Activated CD4-positive, alpha-beta T cell treated with anti-CD3 and anti-CD28 coated beads, Interleukin-10, Interleukin-2, amounts not matched to agents 100 ng/mL and 50 ng/mL, durations not matched to agents 16 hours and 8 hours (primary cell): ENCODE data around the gene RADX.
"Not testable (repeated sequence)": the region's sequence is repeated elsewhere in the genome, so short reads cannot be mapped to it uniquely, and the experiment has no call there.

ENCODE experiments used
- DNase-seq: peaks from one replicate; pipeline ENCODE4 v3.0.0-alpha.2; 2020

Gene RADX, protein sequence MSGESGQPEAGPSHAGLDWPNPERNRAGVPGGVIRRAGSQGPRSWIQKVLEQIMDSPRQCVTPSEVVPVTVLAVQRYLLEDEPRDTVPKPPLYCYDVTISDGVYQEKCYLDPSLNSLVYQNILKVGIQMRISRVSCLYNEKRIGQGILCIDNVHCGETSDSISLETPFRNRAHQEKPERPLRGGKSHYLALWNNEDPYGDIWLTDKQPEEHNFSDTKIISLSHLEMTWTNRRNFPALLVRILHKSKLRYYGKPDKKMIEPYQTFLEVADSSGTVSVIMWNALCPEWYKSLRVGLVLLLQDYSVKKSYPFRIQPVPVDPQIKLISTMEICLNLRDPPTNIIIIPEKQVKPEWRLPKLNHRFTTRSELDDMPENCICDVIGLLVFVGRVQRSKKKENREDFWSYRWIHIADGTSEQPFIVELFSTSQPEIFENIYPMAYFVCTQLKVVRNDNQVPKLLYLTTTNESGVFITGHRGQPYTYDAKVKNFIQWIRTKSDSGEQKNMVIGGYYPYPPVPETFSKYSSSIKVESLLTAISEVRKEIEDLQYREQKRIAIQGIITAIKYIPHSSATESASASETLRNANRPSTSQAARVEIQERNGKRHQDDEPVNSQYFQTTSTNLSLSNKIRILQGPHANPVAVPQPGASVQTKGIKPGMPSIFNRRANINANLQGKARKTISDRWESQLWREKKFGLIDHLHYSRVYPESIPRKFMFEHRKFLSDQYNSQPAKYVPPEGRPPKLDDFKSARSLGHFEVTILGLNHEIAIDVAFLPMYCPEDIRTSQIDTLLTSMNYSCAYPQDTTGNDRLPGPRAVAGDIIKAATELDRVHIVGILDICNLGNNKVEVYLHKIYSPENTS

DNA sequence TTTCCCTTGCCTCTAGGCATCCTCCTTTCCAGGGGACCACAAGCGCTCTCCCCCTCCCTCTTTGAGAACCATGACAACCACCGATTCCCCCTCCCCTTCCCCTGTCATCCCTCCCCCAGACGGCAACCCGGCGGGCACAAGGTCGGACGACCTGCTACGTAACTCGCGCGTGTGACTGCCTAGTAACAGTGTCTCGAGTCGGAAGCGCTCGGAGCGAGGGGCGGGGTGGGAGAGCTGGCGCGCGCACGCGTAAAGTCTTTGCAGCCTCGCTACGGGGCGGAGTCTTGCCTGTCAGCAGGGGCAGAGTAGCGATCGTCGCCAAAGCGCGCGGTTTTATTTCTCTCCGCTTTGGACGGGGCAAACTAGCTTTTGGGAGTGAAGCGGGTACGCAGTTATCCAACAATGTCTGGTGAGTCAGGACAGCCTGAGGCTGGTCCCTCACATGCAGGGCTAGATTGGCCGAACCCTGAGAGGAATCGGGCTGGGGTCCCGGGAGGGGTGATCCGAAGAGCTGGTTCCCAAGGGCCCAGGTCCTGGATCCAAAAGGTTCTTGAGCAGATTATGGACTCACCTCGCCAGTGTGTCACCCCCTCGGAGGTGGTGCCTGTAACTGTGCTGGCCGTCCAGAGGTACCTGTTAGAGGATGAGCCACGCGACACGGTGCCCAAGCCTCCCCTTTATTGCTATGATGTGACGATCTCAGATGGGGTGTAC, at the start of gene RADX:
TSS of gene RADX (plus strand) at position 300 of the 714 bp plus-strand sequence. CDS start at position 403, 103 bp downstream.
- peak; percentile 90 for DNase-seq

DNA sequence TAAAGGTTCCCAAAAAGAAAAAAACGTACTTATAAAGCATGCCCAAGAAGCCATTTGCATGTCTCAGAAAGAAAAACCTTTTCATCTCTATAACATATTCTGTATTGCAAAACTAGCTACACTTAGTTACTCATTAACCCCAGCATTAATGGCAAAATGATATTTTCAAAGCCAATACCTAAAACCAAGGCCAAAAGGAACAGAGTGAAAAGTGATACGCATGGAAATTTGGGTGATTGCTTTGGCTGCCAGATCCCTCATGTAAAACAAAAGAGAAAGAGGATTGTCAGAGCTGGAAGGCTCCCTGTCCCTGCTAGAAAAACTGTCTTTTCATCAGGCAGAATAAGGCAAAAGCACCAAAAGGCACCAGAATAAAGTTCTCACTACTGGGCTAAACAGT, 46.8 kb upstream of the RADX start:
- no peak for DNase-seq

DNA sequence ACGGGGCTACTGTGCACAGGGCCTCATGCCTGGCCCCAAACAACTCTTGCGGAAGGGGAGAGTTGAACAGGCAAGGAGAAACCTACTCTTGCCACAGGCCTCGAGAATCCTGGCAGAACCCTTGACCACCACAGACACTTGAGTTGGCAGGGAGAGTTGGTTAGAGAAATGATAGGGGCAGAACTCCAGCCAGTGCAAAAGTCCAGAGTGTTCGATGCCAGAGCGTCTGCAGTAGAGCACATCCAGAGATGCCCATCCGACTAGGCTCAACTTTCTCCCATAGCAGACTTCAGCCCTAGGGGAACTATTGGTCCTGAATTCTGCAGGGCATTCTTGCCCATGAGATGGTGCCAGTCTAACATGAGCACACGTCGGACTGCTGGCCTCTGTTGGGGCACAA, 45.4 kb upstream of the RADX start:
- DNase-seq = no peak

DNA sequence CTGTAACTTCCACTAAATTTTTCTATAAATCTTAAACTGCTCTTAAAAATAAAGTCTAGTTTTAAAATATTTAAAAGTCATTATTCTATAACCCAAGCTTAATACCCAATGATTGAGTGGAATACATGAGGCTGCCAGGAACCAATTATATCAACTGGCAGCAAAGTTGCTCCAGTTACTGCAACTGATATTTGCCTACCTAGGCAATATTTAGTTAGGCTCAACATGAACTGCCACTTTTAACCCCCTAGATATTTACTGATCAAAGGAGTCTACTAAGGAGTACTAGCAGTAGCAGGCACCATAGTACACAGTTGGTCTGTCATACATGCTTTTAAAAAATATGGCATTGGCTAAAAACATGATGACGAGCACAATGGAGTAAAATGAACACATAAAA, 29.9 kb upstream of the RADX start:
- DNase-seq = no peak

DNA sequence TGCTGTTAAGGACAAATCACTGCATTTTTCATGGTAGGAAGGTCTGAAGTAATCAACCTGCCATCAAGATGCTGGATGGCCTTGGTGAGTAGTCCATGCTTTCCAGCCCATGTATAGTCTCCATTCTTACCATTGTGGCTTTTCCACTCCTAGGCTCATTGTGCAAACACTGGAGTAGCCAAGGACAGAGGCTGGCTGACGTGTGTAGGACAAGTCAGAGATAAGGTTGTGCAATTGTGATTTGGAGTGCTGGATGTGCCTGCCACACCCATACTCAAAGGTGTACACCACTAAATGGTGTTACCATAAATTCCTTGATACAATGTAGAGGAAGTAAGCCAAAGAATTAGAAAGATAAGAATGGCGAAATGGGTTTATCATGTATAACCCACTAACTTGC, 26.3 kb upstream of the RADX start:
- DNase-seq = no peak

DNA sequence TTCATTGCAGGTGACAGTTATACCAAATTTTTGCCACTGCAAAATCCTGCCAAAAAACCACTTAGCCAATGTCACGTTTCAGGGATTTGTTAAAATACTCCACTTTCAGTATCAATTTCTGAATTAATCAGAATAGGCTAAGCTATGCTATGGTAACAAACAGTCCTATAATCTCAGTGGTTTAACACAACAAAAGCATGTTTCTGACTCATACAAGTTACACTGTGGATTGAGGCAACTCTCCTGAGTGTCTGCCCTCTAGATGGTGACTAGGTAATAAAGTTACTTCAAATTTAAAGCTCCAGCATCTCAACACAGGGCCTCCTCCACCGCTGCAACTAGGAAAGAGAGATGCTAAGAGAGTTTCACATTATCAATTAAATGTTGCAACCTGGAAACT, 23.0 kb upstream of the RADX start:
- DNase-seq = peak; percentile 72

DNA sequence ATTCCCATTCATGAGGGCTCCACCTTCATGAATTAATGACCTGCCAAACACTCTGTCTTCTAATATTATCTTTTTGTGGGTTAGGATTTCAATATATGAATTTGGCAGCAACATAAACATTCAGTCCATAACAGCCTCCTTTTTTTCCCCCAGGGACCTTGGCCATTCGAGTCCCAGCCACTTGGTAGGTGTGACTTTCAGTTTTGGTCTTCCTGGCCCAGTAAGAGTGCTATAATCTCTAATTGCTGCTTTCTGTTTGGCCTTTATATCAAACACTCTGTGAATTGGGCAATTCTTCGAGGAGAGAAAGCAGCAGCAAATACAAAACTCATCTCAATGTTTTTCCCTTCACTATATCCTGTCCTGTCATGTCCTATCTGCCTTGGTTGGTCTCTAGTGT, 12.4 kb upstream of the RADX start:
- no peak for DNase-seq

DNA sequence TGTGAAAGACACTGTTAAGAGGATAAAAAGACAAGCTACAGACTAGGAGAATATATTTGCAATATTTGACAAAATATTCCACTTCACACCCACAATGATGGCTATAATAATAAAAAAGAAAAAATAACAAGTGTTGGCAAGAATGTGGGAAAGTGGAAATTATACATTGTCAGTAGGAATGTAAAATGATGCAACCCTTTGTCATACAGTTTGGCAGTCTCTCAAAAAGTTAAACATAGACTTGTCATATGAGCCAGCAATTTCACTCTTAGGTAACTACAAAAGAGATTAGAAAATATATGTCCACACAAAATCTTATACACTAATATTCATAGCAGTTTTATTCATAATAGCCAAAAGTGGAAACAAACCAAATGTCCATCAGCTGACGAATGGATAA, 5.2 kb upstream of the RADX start:
- DNase-seq = no peak

DNA sequence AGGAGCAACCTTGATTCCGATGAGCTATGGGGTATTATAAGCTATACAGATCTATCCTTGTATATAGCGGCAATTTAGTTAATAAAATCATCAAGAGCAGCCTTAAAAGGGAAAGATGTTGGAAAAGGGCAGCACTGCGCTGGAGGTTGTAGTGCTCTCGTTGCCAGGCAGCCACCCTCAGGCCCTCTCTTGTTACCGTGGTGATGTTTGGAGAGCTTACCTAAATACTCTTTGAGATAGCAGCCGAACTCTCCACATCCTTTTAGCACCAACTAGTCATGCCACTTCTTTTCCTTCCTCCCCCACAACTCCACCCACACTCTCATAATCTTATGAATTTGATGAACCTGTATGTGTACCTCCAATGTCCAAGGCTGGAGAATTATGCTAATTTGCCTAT, 3.8 kb upstream of the RADX start:
- DNase-seq = peak; percentile 30

DNA sequence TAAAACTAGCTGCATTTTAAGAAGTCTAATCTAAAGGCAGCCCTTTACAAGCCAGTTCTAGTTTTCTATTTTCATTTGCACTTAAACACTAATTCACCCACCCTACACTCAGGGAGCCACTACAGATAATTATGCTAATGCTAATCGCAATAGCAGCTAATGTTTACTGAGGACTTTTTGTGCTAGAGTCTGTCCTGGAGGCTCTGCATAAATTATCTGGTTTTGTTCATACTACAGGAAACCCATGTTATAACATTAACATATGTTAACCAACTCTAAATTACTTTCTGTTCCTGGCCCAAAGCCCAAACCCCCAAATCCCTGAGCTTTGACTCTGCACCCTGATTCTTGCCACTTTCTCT, 480 bp upstream of the RADX start:
- no peak for DNase-seq

DNA sequence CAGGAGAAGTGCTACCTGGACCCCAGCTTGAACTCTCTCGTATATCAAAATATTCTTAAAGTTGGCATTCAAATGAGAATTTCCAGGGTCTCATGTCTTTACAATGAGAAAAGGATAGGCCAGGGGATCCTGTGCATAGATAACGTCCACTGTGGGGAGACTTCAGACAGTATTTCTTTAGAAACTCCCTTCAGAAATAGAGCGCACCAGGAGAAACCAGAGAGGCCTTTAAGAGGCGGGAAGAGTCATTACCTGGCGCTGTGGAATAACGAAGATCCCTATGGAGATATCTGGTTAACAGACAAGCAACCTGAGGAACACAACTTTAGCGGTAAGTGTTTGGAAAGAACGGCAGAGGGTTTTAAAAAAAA, 600 bp downstream of the RADX start:
- peak; percentile 1 for DNase-seq

DNA sequence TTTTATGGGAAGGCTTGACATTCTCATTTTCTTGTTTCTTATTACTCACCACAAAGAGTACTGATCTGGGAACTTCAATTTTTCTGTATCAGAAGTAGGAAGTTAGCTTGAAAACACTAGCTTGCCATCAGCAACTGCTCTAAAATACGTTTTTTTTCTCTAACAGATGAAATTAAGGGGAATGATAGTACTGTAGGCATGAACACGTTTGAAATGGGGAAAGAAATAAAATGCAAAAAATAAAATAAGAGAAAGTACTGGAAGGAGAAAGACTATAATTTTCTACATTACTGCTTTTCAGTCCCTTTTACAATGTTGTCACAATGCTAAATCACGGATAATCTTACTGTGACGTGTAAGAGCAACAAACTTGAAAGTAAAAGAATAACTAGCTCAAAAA, 1.5 kb downstream of the RADX start:
- no peak for DNase-seq

DNA sequence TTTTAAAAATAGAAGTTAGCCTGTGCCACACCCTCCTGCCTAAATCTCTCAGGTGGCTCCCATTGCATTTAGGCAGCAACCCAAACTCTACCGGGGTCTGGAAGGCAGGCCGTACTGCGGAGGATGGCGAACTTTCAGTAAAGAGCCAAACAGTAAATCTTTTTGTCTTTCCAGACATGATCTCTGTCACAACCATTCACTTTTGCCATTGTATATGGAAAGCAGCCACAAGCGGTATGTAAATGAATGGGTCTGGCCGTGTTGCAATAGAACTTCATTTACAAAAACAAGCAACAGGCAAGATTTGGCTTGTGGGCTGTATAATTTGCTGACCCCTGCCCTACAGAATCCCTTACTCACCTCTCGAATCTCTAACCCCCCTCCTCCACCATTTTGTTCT, 3.3 kb downstream of the RADX start:
- DNase-seq = no peak

DNA sequence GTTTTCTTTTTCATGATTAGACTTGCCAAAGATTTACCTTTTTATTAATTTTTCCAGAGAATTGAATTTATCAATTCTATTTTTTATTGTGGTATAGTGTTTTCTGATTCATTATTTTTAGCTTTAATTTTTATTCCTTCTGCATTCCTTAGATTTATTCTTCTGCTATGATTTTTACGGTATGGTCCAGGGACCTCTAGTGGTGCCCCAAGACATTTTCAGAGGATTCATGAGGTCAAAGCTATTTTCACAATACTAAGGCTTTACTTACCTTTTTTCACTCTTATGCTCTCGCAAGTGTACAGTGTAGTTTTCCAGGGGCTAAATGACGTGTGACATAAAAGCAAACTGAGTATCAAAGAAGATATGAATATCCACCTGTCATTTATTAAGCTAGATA, 8.0 kb downstream of the RADX start:
- DNase-seq = no peak

DNA sequence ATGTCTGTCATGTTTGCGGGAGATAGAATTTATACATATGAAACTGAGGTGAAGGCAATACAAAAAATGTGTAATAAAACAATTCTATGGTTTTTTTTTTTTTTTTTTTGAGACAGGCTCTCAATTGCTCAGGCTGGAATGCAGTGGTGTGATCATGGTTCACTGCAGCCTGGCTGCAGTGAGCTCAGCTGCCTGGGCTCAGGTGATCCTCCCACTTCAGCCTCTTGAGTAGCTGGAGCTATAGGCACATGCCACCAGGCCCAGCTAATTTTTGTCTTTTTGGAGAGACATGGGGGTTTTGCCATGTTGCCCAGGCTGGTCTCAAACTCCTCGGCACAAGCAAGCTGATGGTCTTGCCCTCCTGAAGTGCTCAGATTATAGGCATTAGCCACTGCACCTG, 10.1 kb downstream of the RADX start:
- DNase-seq = no peak

DNA sequence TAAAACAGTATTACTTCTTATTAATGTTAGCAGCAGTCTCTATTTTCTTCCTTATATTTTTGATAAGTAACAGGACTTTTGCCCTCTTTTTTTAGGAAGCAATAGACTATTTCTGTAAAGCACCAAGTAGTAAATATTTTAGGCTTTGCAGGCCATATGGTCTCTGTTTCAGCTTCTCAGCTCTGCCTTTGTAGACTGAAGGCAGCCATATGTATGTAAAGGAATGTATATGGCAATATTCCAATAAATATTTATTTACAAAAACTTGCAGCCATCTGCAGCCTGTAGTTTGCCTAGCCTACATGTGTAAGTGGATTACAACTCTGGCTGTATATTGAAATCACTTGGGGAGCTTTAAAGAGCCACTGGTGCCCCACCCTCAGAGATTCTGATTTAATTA, 15.0 kb downstream of the RADX start:
- no peak for DNase-seq

DNA sequence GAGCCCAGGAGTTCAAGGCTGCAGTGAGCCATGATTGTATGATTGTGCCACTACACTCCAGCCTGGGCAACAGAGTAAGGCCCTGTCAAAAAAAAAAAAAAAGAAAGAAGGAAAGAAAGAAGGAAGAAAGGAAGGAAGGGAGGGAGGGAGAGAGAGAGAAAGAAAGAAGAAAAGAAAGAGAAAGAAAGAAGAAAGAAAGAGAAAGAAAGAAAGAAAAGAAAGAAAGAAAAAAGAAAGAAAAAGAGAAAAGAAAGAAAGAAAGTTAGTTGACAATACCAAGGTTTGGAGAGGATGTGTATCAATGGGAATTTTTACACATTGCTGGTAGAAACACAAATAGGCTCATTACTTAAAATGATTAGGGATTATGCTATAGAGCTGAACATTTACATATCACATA, 19.8 kb downstream of the RADX start:
- DNase-seq = no peak

DNA sequence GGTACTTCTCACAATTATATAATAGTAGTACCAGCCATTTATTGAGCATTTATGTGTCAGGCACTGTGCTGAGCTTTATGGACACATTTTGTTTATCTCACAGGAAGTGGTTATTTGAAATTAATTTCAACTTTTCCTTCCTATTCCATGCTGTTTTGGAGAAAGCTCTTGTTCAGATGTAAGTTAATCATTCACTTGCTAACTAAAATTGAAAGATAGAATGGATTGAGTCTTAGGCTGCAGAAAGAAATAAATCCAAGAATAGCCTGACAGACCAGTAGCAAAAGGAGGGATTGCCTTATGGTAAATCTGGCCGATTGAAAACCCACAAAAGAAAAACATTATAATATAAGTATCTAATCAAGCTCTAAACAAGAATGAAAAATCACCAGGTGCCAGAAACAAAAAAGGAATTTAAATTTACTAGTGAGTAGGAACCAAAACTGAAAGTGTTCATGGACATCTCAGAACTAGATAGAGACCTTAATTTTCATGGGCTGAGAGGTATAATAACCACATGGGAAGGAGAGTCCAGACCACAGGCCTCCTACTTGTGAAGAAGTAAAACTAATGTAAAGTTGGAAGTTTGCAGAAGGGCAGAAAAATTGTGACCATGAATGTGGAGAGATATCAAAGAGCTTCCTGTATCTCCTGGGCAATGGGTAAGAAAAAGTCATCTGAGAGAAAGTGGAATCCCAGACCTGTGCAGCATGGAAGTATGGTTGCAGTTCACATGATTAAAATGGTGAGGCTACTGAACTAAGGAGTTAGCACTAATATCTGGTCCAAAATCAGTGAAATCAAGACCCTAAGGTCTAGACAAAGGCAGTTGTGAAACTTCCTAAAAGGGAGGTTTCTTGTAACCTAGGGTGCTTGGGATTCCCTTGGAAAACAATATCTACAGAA, 38.0 kb downstream of the RADX start:
- peak; percentile 9 for DNase-seq

DNA sequence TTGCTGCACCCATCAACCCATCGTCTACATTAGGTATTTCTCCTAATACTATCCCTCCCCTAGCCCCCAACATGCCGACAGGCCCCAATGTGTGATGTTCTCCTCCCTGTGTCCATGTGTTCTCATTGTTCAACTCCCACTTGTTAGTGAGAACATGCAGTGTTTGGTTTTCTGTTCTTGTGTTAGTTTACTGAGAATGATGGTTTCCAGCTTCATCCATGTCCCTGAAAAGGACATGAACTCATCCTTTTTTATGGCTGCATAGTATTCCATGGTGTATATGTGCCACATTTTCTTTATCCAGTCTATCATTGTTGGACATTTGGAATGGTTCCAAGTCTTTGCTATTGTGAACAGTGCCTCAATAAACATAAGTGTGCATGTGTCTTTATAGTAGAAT, 41.8 kb downstream of the RADX start:
- not testable (repeated sequence) for DNase-seq

DNA sequence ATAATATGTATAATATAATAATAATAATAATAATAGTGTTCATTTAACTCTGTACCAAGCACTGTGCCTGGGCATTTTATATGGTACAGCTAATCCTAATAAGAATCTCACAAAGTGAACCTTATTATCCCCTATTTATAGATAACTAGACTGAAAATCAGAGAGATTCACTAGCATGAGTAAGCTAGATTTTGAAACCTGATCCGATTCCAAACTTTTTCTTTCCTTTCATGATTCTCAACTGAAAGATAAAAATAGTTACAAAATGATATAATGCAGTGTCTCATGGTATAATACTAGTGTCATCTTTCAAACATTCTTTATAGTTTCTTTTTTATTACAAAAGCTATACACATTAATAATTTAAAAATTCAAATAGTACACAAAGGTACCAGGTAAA, 58.9 kb downstream of the RADX start:
- DNase-seq = no peak

DNA sequence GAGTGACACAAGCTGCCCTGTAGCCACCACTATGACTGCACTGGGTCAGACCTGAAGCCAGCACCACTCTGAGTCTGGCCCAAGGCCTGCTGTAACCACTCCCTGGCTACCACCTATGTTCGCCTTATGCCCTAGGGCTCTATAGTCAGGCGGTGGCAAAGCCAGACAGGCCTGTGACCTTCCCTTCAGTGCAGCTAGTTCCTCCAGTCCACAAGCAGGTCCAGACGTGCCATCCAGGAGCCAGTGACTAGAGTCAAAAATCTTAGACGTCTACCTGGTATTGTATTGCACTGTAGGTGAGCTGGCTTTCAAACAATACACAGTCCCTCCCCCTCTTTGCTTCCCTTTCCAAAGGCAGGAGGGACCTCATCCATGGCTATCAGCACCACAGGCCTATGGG, 60.7 kb downstream of the RADX start:
- DNase-seq = no peak

DNA sequence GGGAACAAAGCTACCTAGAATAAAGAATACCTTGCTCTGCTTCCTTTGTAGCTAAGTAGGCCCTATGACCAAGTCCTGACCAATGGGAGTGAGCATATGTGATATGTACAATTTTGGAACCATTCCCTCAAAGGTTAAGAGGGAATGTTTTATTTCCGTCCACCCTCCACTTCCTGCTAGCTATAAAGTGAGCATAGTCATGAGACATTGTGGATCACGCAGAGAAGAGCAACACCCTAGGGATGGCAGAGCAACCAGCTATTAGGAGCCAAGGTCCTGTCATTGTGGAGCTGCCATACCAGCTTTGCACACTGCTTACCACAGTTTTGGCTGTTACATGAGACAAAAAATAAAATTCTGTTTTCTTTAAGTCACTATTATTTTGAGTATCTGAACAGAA, 68.9 kb downstream of the RADX start:
- no peak for DNase-seq

DNA sequence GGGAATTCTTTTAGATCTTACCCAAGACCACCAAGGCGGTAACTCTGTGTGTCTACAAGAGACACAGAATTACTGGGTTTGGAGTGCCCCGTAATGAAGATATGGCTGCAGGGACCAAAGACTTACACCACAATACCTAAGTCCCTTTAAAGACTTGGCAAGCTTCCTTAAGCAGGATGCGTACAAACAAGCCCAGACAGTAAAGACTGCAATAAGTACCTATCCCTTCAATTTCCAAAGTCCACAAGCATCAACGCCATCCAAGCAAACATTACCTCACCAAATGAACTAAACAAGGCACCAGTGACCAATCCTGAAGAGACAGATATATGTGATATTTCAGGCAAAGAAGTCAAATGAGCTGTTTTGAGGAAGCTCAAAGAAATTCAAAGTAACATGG, 72.4 kb downstream of the RADX start:
- no peak for DNase-seq
